A204.1 (cell line): ENCODE data around the gene WBP1.
A peak's percentile ranks its signal among the peaks of the same experiment; 100 is the strongest.
"Not testable (repeated sequence)": the region's sequence is repeated elsewhere in the genome, so short reads cannot be mapped to it uniquely, and the experiment has no call there.

Source experiments
- FAIRE-seq: peaks from 2 replicates; lab custom pipeline; 2012; peaks lifted over from hg19 to GRCh38; lab: Jason Lieb, UNC

WBP1 gene

DNA sequence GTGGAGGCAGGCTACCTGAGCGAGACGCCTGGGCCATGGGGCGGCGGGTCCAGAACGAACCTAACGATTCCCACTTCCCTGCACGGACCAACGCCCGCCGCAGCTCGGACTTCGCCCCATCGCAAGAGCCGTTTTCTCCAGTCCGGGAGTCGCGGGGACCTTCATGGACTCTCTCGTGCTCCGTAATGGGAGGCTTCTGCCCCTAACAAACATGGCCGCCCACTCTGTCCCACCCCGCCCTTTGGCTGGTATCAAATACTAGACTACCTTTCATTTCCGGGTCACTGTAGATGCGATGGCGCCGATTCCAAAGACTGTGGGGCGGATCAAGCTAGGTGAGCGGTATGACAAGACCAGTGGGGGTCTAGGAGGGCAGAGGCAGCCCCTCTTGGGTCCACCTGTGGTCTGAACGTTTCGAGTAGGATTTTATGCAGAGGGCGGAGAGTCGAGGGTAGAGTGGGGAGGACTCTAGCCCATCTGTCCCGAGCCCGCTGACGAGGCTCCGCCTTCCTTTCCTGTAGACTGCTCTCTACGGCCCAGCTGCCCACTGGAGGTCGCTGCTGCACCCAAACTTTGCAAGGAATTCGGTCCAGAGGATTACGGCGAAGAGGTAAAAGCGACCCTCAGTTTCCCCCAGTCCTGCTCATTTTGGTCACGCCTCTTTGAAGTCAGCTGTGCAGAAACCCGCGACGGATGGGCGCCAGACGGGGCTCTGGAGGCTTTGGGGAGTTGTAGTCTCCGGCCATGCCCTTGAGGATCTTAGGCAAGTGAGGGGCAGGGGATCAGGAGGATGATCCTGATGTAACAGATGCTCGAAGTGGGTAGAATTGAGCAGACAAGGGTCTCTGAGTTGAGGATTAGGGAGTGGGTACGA, 24.8 kb downstream of the WBP1 start, which contains the start of the genes CCDC142 and TTC31:
Gene CCDC142 (minus strand): TSS at position 198 of the 874 bp plus-strand sequence. CDS start 161 bp downstream, at position 37.
Gene TTC31 (plus strand): TSS at position 281 of the 874 bp plus-strand sequence. CDS start 15 bp downstream, at position 296.
- FAIRE-seq = peak; percentile 57

- FAIRE-seq = not testable (repeated sequence)
These were observed 25.5 kb downstream of the WBP1 start for GRCh38 chr2:74483675-74484164.

- no peak for FAIRE-seq
These were observed 27.9 kb downstream of the WBP1 start for GRCh38 chr2:74486141-74486540.

DNA sequence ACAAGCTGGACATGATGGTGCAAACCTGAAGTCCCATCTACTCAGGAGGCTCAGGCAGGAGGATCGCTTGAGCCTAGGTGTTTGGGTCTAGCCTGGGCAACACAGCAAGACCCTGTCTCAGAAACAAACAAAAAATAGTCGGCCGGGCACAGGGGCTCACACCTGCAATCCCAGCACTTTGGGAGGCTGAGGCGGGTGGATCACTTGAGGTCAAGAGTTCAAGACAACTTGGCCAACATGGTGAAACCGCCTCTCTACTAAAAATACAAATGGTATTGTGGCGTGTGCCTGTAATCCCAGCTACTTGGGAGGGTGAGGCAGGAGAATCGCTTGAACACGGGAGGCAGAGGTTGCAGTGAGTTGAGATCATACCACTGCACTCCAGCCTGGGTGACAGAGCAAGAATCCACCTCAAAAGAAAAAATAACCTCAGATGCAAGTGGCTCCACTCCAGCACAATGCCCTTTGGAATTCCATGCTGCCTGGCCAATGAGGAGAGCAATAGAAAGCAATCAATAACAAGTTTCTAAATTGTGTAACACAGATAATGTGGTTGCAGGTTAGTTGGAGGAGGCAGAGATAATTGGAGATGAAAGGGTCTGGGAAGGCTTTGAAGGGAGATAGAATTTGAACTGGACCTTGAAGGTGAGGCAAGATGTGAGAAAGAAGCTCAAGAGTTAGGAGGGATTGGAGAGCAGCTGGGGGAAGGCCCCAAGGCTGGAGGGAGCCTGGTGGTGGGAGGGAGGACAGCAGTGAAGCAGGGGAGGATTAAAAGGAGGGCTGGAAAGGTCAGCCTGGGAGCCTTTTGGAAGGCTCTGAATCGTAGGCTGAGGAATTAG, 30.6 kb downstream of the WBP1 start:
- FAIRE-seq = no peak

DNA sequence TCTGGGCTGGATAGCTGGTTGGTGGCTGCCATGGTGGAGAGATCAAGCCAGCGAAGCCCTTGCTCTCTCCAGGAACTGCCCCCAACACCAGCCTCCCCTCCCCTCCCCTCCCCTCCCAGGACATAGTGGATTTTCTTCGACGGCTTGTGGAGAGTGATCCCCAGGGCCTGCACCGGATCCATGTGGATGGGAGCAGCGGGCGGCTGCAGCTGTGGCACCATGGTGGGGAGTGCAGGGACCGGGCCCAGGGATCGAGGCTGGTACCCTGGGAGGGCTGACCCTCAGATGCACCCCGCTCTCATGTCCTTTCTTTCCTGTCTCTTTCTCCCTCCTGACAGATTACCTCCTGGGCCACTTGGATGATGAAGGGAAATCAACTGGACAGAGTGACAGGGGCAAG, 31.7 kb downstream of the WBP1 start:
- no peak for FAIRE-seq

- FAIRE-seq = no peak
These were observed 33.7 kb downstream of the WBP1 start for GRCh38 chr2:74491648-74492544.

- FAIRE-seq = no peak
These were observed 35.3 kb downstream of the WBP1 start for GRCh38 chr2:74493546-74493945.

DNA sequence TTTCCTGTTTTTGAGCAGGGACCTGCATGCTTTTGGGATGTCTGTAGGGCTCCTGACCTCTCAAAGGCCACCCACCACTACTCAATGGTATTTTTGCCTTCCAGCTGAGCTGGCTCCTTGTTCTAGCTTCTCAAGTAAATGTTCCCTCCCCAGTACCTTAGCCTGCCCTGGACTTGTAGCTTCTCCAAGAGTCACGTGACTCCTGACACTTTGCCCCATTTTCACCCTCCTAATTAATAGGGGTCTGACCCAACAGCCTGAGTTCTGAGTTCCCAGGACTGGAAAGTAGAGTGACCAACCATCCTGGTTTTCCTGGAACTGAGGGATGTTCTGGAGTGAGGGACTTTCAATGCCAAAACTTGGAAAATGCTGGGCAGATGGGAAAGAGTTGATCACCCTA, 37.2 kb downstream of the WBP1 start:
- FAIRE-seq = no peak

- no peak for FAIRE-seq
These were observed 38.9 kb downstream of the WBP1 start for GRCh38 chr2:74496997-74497776.

GRCh38 chr2:74497777-74498499, 39.7 kb downstream of the WBP1 start:
- no peak for FAIRE-seq

GRCh38 chr2:74498500-74499266, 40.4 kb downstream of the WBP1 start:
- no peak for FAIRE-seq

DNA sequence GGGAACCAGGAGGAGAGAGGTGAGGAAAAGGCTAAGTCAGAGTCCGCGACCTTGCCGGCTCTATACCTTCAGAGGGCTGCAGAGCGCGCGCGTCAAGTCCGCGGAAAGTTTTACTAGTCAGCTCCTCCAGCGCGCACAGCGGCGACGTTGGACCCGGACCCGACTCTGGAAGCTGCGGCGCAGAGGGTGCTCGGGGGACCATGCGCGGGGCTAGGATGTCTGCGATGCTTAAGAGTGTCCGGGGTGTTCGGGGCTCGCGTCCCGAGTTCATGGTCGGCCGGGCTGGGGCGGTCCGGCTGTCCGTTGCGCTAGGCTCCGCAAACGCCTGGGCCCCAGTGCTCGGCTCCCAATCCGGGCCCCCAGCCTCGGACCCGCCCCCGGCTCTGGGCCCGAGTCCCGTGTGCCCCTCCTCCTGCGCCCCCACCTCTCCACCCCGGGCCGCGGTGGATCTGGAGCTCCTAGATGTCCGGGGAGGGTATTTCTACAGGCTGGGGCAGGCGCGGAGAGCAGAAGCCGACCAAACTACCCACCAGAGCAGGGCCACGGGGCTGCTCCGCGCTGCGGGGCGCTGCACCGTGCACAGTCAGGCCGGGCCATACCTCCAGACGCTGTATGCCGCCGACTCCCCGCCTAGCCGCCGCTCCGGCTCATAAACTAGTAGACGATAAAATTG, 41.2 kb downstream of the WBP1 start, which contains the start of gene LBX2:
Gene LBX2 (minus strand): TSS at position 337 of the 673 bp plus-strand sequence. CDS start 66 bp downstream, at position 271.
- no peak for FAIRE-seq

GRCh38 chr2:74499940-74500577, 41.8 kb downstream of the WBP1 start:
- FAIRE-seq = no peak

- FAIRE-seq = no peak
These were observed 42.3 kb downstream of the WBP1 start for GRCh38 chr2:74500578-74500946.

DNA sequence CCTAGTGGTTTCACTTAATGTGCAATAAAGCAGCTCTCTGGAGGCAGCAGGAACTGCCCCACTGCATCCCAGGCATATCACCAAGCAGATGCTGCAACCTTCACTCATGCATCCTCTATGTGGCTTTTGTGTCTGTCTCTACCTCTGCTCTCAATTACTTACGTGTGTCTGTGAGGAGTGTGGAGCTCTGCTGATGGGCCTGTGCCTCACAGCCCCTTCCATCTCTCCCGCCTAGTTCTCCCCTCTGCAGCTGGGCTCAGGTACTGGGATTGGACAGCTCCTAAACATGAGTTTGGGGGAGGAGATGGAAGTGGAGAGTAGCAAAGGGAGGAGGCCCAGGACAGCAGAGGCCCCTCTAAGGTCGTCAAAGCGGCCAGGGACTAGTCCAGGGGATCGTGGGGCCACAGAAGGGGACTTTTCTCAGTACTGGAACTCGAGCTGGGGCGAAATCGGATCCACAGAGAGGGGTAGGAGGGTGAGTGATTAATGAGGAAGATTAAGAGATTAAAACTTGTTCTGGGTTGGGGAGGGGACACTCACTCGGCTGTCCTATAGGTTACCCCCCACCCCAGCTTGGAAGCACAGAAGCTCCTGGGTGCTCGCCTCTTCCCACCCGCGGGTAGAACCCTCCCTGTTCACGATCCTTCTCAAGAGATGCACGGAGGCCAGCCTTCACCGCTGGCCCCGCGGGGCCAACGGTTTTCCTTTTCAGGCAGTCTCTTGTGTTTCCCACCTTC, 43.3 kb downstream of the WBP1 start:
- no peak for FAIRE-seq

- no peak for FAIRE-seq
These were observed 44.0 kb downstream of the WBP1 start for GRCh38 chr2:74502147-74502719.
